ENCODE results near the gene PDE4D.

DNA sequence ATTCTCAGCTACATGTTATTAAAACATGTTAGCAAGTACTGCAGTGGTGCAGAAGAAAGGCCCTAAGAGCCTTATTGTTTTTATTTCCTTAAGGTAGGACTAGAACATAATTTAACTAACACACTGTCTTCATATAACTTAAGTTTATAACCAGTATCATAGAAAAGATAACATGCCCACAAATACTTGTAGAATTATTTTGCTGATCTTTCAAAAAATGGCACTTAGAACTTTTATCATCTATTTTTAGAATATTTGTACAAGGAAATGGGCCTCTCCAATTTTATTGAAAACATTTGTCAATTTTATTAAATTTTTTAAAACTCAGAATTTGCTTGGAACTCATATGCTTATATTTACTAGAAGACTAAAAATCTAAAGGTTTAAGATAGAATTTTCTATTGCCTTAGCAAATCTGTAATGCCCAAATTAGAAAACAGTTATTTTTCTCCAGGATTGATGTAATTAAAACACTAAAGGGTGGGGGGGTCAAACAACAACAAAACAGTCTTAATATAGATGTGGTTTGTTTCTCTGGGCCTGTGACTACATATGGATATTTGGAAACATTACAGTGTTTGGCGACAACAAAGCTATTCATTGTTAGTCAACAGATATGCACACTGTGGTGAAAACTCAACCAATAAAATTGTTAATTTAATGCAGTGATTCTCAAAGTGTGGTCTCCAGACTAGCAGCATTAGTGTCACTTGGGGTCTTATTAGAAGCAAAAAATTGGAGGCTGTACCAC, 360.4 kb downstream of the PDE4D start:
- no peak for TF ChIP-seq POLR2A (IDR thresholded peaks at IDR 0.05)
- TF ChIP-seq, protein P1, sequence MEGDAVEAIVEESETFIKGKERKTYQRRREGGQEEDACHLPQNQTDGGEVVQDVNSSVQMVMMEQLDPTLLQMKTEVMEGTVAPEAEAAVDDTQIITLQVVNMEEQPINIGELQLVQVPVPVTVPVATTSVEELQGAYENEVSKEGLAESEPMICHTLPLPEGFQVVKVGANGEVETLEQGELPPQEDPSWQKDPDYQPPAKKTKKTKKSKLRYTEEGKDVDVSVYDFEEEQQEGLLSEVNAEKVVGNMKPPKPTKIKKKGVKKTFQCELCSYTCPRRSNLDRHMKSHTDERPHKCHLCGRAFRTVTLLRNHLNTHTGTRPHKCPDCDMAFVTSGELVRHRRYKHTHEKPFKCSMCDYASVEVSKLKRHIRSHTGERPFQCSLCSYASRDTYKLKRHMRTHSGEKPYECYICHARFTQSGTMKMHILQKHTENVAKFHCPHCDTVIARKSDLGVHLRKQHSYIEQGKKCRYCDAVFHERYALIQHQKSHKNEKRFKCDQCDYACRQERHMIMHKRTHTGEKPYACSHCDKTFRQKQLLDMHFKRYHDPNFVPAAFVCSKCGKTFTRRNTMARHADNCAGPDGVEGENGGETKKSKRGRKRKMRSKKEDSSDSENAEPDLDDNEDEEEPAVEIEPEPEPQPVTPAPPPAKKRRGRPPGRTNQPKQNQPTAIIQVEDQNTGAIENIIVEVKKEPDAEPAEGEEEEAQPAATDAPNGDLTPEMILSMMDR (IDR thresholded peaks at IDR 0.05) = no peak

Measured in heart left ventricle (tissue), 13 donors.